ENCODE results near the gene DUSP21.

- TF ChIP-seq POLR2A (IDR thresholded peaks at IDR 0.05; ENCODE audit: low read depth, low read length) = no peak
- TF ChIP-seq CTCF (IDR thresholded peaks at IDR 0.05; ENCODE audit: extremely low read depth in 1 of 2, insufficient read depth in 1 of 2, low read depth in 1 of 2, low read length in 2 of 2) = no peak
- TF ChIP-seq FOS (IDR thresholded peaks at IDR 0.05; ENCODE audit: borderline replicate concordance, insufficient read depth, low read length) = no peak
- no peak for TF ChIP-seq EZH2 (IDR thresholded peaks at IDR 0.05; ENCODE audit: borderline replicate concordance, low read depth, low read length, severe bottlenecking)
- no peak for TF ChIP-seq POLR2AphosphoS5 (IDR thresholded peaks at IDR 0.05; ENCODE audit: insufficient read depth, low read depth, low read length)
- TF ChIP-seq MAX (IDR thresholded peaks at IDR 0.05; ENCODE audit: insufficient read depth, insufficient read length) = no peak
- no peak for TF ChIP-seq MYC (IDR thresholded peaks at IDR 0.05; ENCODE audit: low read depth, low read length)
- no peak for TF ChIP-seq GATA2 (IDR thresholded peaks at IDR 0.05; ENCODE audit: insufficient read depth, insufficient read length, low read depth, low read length)
These were observed 41.2 kb upstream of the DUSP21 start for GRCh38 chrX:44802613-44803012.
